H9 (cell line): ENCODE results near the gene AIPL1. TPM values are rescaled to one million over a fixed set of nuclear protein-coding genes. Genes with fewer than 3 reads are reported as not detected.

ENCODE experiments used
- DNase-seq: peaks from one replicate; pipeline ENCODE4 v3.0.0-alpha.2; 2017
- H2AFZ ChIP-seq: one replicate; pipeline ENCODE4 v1.6.1; 2013; ENCODE audit warnings: mild to moderate bottlenecking, low read length, control low read depth, moderate library complexity
- H2AK5ac ChIP-seq: 2 replicates; pipeline ENCODE4 v1.6.1; 2013; ENCODE audit warnings: low read length, control low read depth, mixed read lengths; ENCODE audit not compliant: insufficient read length
- H2BK120ac ChIP-seq: one replicate; pipeline ENCODE4 v1.6.1; 2013; ENCODE audit warnings: low read depth, mild to moderate bottlenecking, low read length, control low read depth, inconsistent platforms; ENCODE audit not compliant: poor library complexity, severe bottlenecking
- H2BK12ac ChIP-seq: 2 replicates; pipeline ENCODE4 v1.6.1; 2013; ENCODE audit warnings: low read length, control low read depth, mixed read lengths, low read depth; ENCODE audit not compliant: insufficient read length
- H2BK15ac ChIP-seq: 2 replicates; pipeline ENCODE4 v1.6.1; 2013; ENCODE audit warnings: low read depth, low read length, control low read depth
- H2BK20ac ChIP-seq: one replicate; pipeline ENCODE4 v1.6.1; 2013; ENCODE audit warnings: low read depth, mild to moderate bottlenecking, low read length, control low read depth, inconsistent platforms; ENCODE audit not compliant: poor library complexity, severe bottlenecking
- H2BK5ac ChIP-seq: 2 replicates; pipeline ENCODE4 v1.6.1; 2013; ENCODE audit warnings: low read length, control low read depth, mixed read lengths; ENCODE audit not compliant: insufficient read length
- H3K14ac ChIP-seq: 2 replicates; pipeline ENCODE4 v1.6.1; 2013; ENCODE audit warnings: low read length, control low read depth; ENCODE audit not compliant: insufficient read depth
- H3K18ac ChIP-seq: 2 replicates; pipeline ENCODE4 v1.6.1; 2013; ENCODE audit warnings: low read depth, mild to moderate bottlenecking, mixed read lengths, low read length, control low read depth; ENCODE audit not compliant: insufficient read length
- H3K23ac ChIP-seq: 2 replicates; pipeline ENCODE4 v1.6.1; 2013; ENCODE audit warnings: low read length, control low read depth, mixed read lengths, low read depth; ENCODE audit not compliant: insufficient read length
- H3K23me2 ChIP-seq: 2 replicates; pipeline ENCODE4 v1.6.1; 2013; ENCODE audit warnings: low read depth, mild to moderate bottlenecking, mixed read lengths, low read length, control low read depth; ENCODE audit not compliant: insufficient read length, poor library complexity, severe bottlenecking
- H3K27ac ChIP-seq: 2 replicates; pipeline ENCODE4 v1.5.1; 2013; ENCODE audit warnings: low read length, control low read depth, mixed read lengths, low read depth; ENCODE audit not compliant: insufficient read length
- H3K27me3 ChIP-seq: 2 replicates; pipeline ENCODE4 v1.6.1; 2013; ENCODE audit warnings: low read length, control low read depth, inconsistent platforms; ENCODE audit not compliant: insufficient read depth
- H3K4ac ChIP-seq: 2 replicates; pipeline ENCODE4 v1.6.1; 2013; ENCODE audit warnings: low read depth, mild to moderate bottlenecking, control low read depth, inconsistent platforms, low read length, moderate library complexity
- H3K4me1 ChIP-seq: 2 replicates; pipeline ENCODE4 v1.6.1; 2013; ENCODE audit warnings: low read length, control low read depth, inconsistent platforms; ENCODE audit not compliant: insufficient read depth
- H3K4me2 ChIP-seq: 2 replicates; pipeline ENCODE4 v1.6.1; 2013; ENCODE audit warnings: low read length, control low read depth, mixed read lengths; ENCODE audit not compliant: insufficient read length, insufficient read depth
- H3K56ac ChIP-seq: 2 replicates; pipeline ENCODE4 v1.6.1; 2013; ENCODE audit warnings: low read depth, mild to moderate bottlenecking, mixed read lengths, low read length, control low read depth; ENCODE audit not compliant: insufficient read length
- H3K79me1 ChIP-seq: 2 replicates; pipeline ENCODE4 v1.6.1; 2013; ENCODE audit warnings: low read depth, mild to moderate bottlenecking, moderate library complexity, low read length, control low read depth, inconsistent platforms; ENCODE audit not compliant: insufficient read depth, poor library complexity, severe bottlenecking
- H3K79me2 ChIP-seq: 2 replicates; pipeline ENCODE4 v1.6.1; 2013; ENCODE audit warnings: low read length, control low read depth, inconsistent platforms; ENCODE audit not compliant: insufficient read depth
- H3K9ac ChIP-seq: 2 replicates; pipeline ENCODE4 v1.6.1; 2013; ENCODE audit warnings: low read length, control low read depth, mixed read lengths; ENCODE audit not compliant: insufficient read length; ENCODE audit errors: extremely low read depth
- H3K9me3 ChIP-seq: one replicate; pipeline ENCODE4 v1.6.1; 2013; ENCODE audit warnings: low read depth, low read length, inconsistent platforms; ENCODE audit not compliant: control insufficient read depth
- H3T11ph ChIP-seq: one replicate; pipeline ENCODE4 v1.6.1; 2013; ENCODE audit warnings: mild to moderate bottlenecking, low read length, control low read depth, inconsistent platforms
- H4K20me1 ChIP-seq: one replicate; pipeline ENCODE4 v1.6.1; 2013; ENCODE audit not compliant: control insufficient read depth, insufficient read length, insufficient read depth
- H4K5ac ChIP-seq: 2 replicates; pipeline ENCODE4 v1.6.1; 2013; ENCODE audit warnings: low read depth, mild to moderate bottlenecking, mixed read lengths, low read length, control low read depth; ENCODE audit not compliant: insufficient read length
- H4K8ac ChIP-seq: replicated peaks from 2 replicates; pipeline ENCODE4 v1.6.1; 2013; ENCODE audit warnings: low read length, control low read depth, mixed read lengths, low read depth; ENCODE audit not compliant: insufficient read length
- H4K91ac ChIP-seq: 2 replicates; pipeline ENCODE4 v1.6.1; 2013; ENCODE audit warnings: low read depth, mild to moderate bottlenecking, moderate library complexity, mixed read lengths, low read length, control low read depth; ENCODE audit not compliant: insufficient read length
- H3K27ac Mint-ChIP-seq, 3 experiments: 2 replicates in 2 of 3; 3 replicates in 1 of 3; pipeline ENCODE4 v1.8.0; 2020 to 2021; ENCODE audit warnings: mixed read lengths in 3 of 3, mild to moderate bottlenecking in 1 of 3, moderate library complexity in 1 of 3
- H3K27me3 Mint-ChIP-seq: 2 replicates; pipeline ENCODE4 v1.8.0; 2021; ENCODE audit warnings: low read depth, mild to moderate bottlenecking, moderate library complexity, mixed read lengths
- H3K36me3 Mint-ChIP-seq, 3 experiments: 2 replicates in 2 of 3; 3 replicates in 1 of 3; pipeline ENCODE4 v1.8.0; 2020 to 2021; ENCODE audit warnings: low read depth in 3 of 3, mixed read lengths in 3 of 3; ENCODE audit not compliant: insufficient read depth in 1 of 3
- H3K4me1 Mint-ChIP-seq, 2 experiments: 2 replicates each; pipeline ENCODE4 v1.8.0; 2020; ENCODE audit warnings: mixed read lengths in 2 of 2
- H3K4me3 Mint-ChIP-seq, 2 experiments: 2 replicates in 1 of 2; 3 replicates in 1 of 2; pipeline ENCODE4 v1.8.0; 2020 to 2021; ENCODE audit warnings: mild to moderate bottlenecking in 2 of 2, mixed read lengths in 2 of 2, moderate library complexity in 1 of 2
- H3K9me3 Mint-ChIP-seq, 2 experiments: 2 replicates in 1 of 2; 3 replicates in 1 of 2; pipeline ENCODE4 v1.8.0; 2020; ENCODE audit warnings: mild to moderate bottlenecking in 2 of 2, mixed read lengths in 2 of 2, moderate library complexity in 1 of 2
- WGBS: extraction: QIAGEN DNeasy Blood & Tissue Kit; methylation state at CpG from one replicate; pipeline ENCODE4 v1.1.7; 2013; ENCODE audit warnings: missing lambda C conversion rate, low lambda C conversion rate, mixed read lengths; ENCODE audit not compliant: insufficient read length; ENCODE audit errors: extremely low coverage; 5-methylcytosine and 5-hydroxymethylcytosine counted together
- long read RNA-seq: library from polyadenylated mRNA; unstranded; transcript quantifications from one replicate; pipeline ENCODE4 v2.0.0, GENCODE V29; 2020
- total RNA-seq: library from RNA; stranded (reverse); gene quantifications from 2 replicates; pipeline ENCODE4 v1.2.1, GENCODE V29; 2021
- TF ChIP-seq, protein P1 (sequence below): fragments of 200-600 bp; sonication (generic); conservative IDR thresholded peaks from 3 replicates; pipeline ENCODE4 v1.8.0; 2021; ENCODE audit warnings: antibody characterized with exemption, mild to moderate bottlenecking

Gene AIPL1, protein sequence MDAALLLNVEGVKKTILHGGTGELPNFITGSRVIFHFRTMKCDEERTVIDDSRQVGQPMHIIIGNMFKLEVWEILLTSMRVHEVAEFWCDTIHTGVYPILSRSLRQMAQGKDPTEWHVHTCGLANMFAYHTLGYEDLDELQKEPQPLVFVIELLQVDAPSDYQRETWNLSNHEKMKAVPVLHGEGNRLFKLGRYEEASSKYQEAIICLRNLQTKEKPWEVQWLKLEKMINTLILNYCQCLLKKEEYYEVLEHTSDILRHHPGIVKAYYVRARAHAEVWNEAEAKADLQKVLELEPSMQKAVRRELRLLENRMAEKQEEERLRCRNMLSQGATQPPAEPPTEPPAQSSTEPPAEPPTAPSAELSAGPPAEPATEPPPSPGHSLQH
- total RNA-seq: 0.24 and 0.57 TPM in 2 replicates
- long read RNA-seq, partial matches to known transcripts: 0 of 4 reads
- long read RNA-seq, other reads (novel, unspliced or antisense): 2 of 4 reads

GRCh38 chr17:6435051-6435450 lies at the start of gene AIPL1:
AIPL1 (minus strand) TSS chr17:6435121; CDS start chr17:6435104, 17 bp downstream.
- no peak within 1 kb of the TSS for H3K27ac ChIP-seq
- DNase-seq: peak; percentile 55
- no peak within 1 kb of the TSS for H3K14ac ChIP-seq
- no peak within 1 kb of the TSS for H3K56ac ChIP-seq
- H3K4me1 ChIP-seq: peaks cover 3% of the 10 kb centered on the region; the same call in 1 of the 2 replicates
- Mint-ChIP-seq H3K9me3 (peaks cover 10 to 18% of the 10 kb centered on the region in 2 experiments), H3K36me3 (peaks cover 8 to 21% (median 11%) of the 10 kb centered on the region in 3 experiments; a peak in 6 of 7 replicates), H3K4me1 (peaks cover 37 to 47% of the 10 kb centered on the region in 2 experiments), H3K4me3 (no peak within 1 kb of the TSS), H3K27me3 (peaks cover 3% of the 10 kb centered on the region), H3K27ac (peak within 1 kb of the TSS; percentile 15 to 63 (median 53); a peak in 2 of 7 replicates)
- H3K18ac ChIP-seq: no peak within 1 kb of the TSS
- no peak within 1 kb of the TSS for H4K8ac ChIP-seq
- TF ChIP-seq, protein P1, sequence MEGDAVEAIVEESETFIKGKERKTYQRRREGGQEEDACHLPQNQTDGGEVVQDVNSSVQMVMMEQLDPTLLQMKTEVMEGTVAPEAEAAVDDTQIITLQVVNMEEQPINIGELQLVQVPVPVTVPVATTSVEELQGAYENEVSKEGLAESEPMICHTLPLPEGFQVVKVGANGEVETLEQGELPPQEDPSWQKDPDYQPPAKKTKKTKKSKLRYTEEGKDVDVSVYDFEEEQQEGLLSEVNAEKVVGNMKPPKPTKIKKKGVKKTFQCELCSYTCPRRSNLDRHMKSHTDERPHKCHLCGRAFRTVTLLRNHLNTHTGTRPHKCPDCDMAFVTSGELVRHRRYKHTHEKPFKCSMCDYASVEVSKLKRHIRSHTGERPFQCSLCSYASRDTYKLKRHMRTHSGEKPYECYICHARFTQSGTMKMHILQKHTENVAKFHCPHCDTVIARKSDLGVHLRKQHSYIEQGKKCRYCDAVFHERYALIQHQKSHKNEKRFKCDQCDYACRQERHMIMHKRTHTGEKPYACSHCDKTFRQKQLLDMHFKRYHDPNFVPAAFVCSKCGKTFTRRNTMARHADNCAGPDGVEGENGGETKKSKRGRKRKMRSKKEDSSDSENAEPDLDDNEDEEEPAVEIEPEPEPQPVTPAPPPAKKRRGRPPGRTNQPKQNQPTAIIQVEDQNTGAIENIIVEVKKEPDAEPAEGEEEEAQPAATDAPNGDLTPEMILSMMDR: no peak
- H3K23me2 ChIP-seq: no peaks in the 10 kb centered on the region
- H3K79me1 ChIP-seq: no peaks in the 10 kb centered on the region
- H2BK20ac ChIP-seq: no peak within 1 kb of the TSS
- no peak within 1 kb of the TSS for H3K23ac ChIP-seq
- H2AK5ac ChIP-seq: no peak within 1 kb of the TSS
- no peak within 1 kb of the TSS for H2AFZ ChIP-seq
- H2BK120ac ChIP-seq: no peak within 1 kb of the TSS
- no peak within 1 kb of the TSS for H4K5ac ChIP-seq
- no peak within 1 kb of the TSS for H4K91ac ChIP-seq
- no peak within 1 kb of the TSS for H3T11ph ChIP-seq
- no peak within 1 kb of the TSS for H3K4me2 ChIP-seq
- no peaks in the 10 kb centered on the region for H4K20me1 ChIP-seq
- H2BK5ac ChIP-seq: no peak within 1 kb of the TSS
- no peak within 1 kb of the TSS for H2BK12ac ChIP-seq
- no peak within 1 kb of the TSS for H3K4ac ChIP-seq
- no peaks in the 10 kb centered on the region for H3K79me2 ChIP-seq
- H2BK15ac ChIP-seq: no peak within 1 kb of the TSS
- no peaks in the 10 kb centered on the region for H3K9me3 ChIP-seq
- H3K27me3 ChIP-seq: no peaks in the 10 kb centered on the region
- H3K9ac ChIP-seq: no peak within 1 kb of the TSS
- WGBS: no CpG with 5 or more reads among the region's 16 CpGs
